ENCODE results near the gene CYP2F1. TPM values are rescaled to one million over a fixed set of nuclear protein-coding genes. Genes with fewer than 3 reads are reported as not detected.

Gene CYP2F1
- total RNA-seq, 1 donor from 2014 or later = not detected

- Histone ChIP-seq H3K4me3 (no peak within 1 kb of the TSS), H3K27me3 (peaks cover 19% of the 10 kb centered on the region), H3K4me1 (no peaks in the 10 kb centered on the region), H3K36me3 (no peaks in the 10 kb centered on the region), H3K27ac (no peak within 1 kb of the TSS), H3K9me3 (no peaks in the 10 kb centered on the region)
- TF ChIP-seq, protein P1, sequence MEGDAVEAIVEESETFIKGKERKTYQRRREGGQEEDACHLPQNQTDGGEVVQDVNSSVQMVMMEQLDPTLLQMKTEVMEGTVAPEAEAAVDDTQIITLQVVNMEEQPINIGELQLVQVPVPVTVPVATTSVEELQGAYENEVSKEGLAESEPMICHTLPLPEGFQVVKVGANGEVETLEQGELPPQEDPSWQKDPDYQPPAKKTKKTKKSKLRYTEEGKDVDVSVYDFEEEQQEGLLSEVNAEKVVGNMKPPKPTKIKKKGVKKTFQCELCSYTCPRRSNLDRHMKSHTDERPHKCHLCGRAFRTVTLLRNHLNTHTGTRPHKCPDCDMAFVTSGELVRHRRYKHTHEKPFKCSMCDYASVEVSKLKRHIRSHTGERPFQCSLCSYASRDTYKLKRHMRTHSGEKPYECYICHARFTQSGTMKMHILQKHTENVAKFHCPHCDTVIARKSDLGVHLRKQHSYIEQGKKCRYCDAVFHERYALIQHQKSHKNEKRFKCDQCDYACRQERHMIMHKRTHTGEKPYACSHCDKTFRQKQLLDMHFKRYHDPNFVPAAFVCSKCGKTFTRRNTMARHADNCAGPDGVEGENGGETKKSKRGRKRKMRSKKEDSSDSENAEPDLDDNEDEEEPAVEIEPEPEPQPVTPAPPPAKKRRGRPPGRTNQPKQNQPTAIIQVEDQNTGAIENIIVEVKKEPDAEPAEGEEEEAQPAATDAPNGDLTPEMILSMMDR (IDR thresholded peaks at IDR 0.05) = no peak
- DNase-seq (no peak), ATAC-seq (no peak)
- intact Hi-C loops (cut with DNase I) = no loop called here
Measured at GRCh38 chr19:41088151-41088550, 26.1 kb upstream of the CYP2F1 start, which contains the start of gene CYP2A13. CYP2A13 (plus strand) TSS chr19:41088451; CDS start chr19:41088472, 21 bp downstream.

DNA sequence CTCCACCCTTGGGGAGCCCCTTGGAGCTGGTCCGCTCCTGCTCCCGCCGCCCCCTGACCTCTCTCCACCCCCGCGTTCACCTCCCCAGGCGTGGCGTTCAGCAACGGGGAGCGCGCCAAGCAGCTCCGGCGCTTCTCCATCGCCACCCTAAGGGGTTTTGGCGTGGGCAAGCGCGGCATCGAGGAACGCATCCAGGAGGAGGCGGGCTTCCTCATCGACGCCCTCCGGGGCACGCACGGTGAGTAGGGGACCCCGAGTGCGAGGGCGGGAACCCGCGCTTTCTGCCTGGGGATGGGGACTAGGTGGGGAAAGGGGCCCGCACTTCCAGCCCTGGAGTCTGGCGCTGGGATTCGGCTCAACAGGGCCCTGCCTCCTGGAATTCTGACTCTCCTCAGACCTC, 24.3 kb upstream of the CYP2F1 start:
- intact Hi-C loops (cut with DNase I) = no loop called here
- H3K27me3 ChIP-seq = peaks cover 19% of the 10 kb centered on the region
- no peaks in the 10 kb centered on the region for H3K9me3 ChIP-seq
- no peak for ATAC-seq
- TF ChIP-seq, protein P1 (IDR thresholded peaks at IDR 0.05) = no peak
- no peak for DNase-seq
- H3K27ac ChIP-seq = no peak overlapping the region
- H3K4me3 ChIP-seq = no peak overlapping the region
- H3K4me1 ChIP-seq = no peaks in the 10 kb centered on the region
- H3K36me3 ChIP-seq = no peaks in the 10 kb centered on the region

- TF ChIP-seq, protein P1 (IDR thresholded peaks at IDR 0.05) = no peak
- ATAC-seq (peak; percentile 48), DNase-seq (no peak)
- H3K4me3 ChIP-seq = no peak overlapping the region
- intact Hi-C loops (cut with DNase I) = no loop called here
- H3K27me3 ChIP-seq = peaks cover 4% of the 10 kb centered on the region
- no peak overlapping the region for H3K27ac ChIP-seq
- no peaks in the 10 kb centered on the region for H3K9me3 ChIP-seq
- no peaks in the 10 kb centered on the region for H3K4me1 ChIP-seq
- H3K36me3 ChIP-seq = no peaks in the 10 kb centered on the region
Measured at GRCh38 chr19:41095703-41096102, 18.5 kb upstream of the CYP2F1 start.

DNA sequence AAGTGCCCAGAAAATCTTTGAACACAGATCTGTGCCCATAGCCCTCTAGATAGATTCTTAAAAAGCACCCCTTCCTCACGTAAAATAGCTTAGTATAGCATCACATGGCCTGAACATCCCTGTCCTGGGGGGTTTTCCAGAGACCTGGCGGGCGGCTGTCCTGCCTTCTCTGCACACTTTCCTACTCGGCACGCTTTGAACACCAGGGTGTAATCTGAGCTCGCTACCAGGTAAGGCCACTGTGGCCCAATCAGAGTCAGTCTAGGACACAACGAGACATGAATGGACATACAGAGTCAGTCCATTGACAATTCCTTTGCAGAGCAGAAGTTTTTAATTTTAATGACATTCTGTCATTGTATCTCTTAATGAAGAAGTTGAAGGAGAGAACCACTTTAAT, 17.9 kb upstream of the CYP2F1 start:
- no peaks in the 10 kb centered on the region for H3K9me3 ChIP-seq
- no peaks in the 10 kb centered on the region for H3K27me3 ChIP-seq
- no peak overlapping the region for H3K4me3 ChIP-seq
- H3K36me3 ChIP-seq = no peaks in the 10 kb centered on the region
- intact Hi-C loops (cut with DNase I) = no loop called here
- ATAC-seq = no peak
- TF ChIP-seq, protein P1 (IDR thresholded peaks at IDR 0.05) = no peak
- no peak for DNase-seq
- H3K4me1 ChIP-seq = no peaks in the 10 kb centered on the region
- no peak overlapping the region for H3K27ac ChIP-seq

DNA sequence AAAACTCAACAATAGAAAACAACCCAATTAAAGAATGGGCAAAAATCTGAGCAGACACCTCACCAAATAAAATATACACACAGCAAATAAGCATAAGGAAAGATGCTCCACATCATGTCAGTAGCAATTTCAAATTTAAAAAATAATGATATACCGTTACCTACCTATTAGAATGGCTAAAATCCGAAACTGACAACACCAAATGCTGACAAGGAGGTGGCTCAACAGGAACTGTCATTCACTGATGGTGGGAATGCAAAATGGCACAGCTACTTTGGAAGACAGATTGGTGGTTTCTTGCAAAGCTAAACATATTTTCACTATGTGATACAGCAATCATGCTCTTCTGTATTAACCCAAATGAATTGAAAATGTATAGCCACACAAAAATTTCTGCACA, 16.9 kb upstream of the CYP2F1 start:
- H3K4me1 ChIP-seq = no peaks in the 10 kb centered on the region
- H3K27ac ChIP-seq = no peak overlapping the region

More for the DNA sequence above, 16.9 kb upstream of the CYP2F1 start:
- no peaks in the 10 kb centered on the region for H3K36me3 ChIP-seq
- H3K4me3 ChIP-seq = no peak overlapping the region
- TF ChIP-seq, protein P1 (IDR thresholded peaks at IDR 0.05) = no peak
- H3K9me3 ChIP-seq = no peaks in the 10 kb centered on the region
- intact Hi-C loops (cut with DNase I) = no loop called here
- ATAC-seq (no peak), DNase-seq (no peak)
- no peaks in the 10 kb centered on the region for H3K27me3 ChIP-seq
